ENCODE results near the gene KBTBD3.
"Not testable (repeated sequence)": the region's sequence is repeated elsewhere in the genome, so short reads cannot be mapped to it uniquely, and the experiment has no call there.

KBTBD3 gene

GRCh38 chr11:106061249-106061784 is 15.8 kb downstream of the KBTBD3 start:
- peak; percentile 54 for DNase-seq (ENCODE audit: low spot score)

- DNase-seq (ENCODE audit: low spot score): no peak
These were observed 17.5 kb downstream of the KBTBD3 start for GRCh38 chr11:106059617-106060016.

- not testable (repeated sequence) for DNase-seq (ENCODE audit: low spot score)
These were observed 18.8 kb downstream of the KBTBD3 start for GRCh38 chr11:106058377-106058776.

GRCh38 chr11:106051103-106051502 is 26.0 kb downstream of the KBTBD3 start:
- DNase-seq (ENCODE audit: low spot score): no peak

- DNase-seq (ENCODE audit: low spot score): no peak
These were observed 27.2 kb downstream of the KBTBD3 start for GRCh38 chr11:106049727-106050476.

- no peak for DNase-seq (ENCODE audit: low spot score)
These were observed 29.5 kb downstream of the KBTBD3 start for GRCh38 chr11:106047631-106048030.

GRCh38 chr11:106043540-106043939 is 33.6 kb downstream of the KBTBD3 start:
- DNase-seq (ENCODE audit: low spot score): no peak

- DNase-seq (ENCODE audit: low spot score): no peak
These were observed 44.3 kb downstream of the KBTBD3 start for GRCh38 chr11:106032861-106033260.

- no peak for DNase-seq (ENCODE audit: low spot score)
These were observed 45.2 kb downstream of the KBTBD3 start for GRCh38 chr11:106031936-106032335.

- DNase-seq (ENCODE audit: low spot score): no peak
These were observed 45.8 kb downstream of the KBTBD3 start for GRCh38 chr11:106031202-106031810.

- no peak for DNase-seq (ENCODE audit: low spot score)
These were observed 46.5 kb downstream of the KBTBD3 start for GRCh38 chr11:106030609-106031008.

GRCh38 chr11:106022795-106023275 is 54.3 kb downstream of the KBTBD3 start:
- DNase-seq (ENCODE audit: low spot score): no peak

- peak; percentile 100 for DNase-seq (ENCODE audit: low spot score)
These were observed 55.0 kb downstream of the KBTBD3 start, which contains the start of gene MSANTD4 for GRCh38 chr11:106021967-106022794. Gene MSANTD4, minus strand, starts transcription at chr11:106022240. Its CDS starts 11,323 bp downstream, at chr11:106010917.

GRCh38 chr11:106021181-106021966 is 55.8 kb downstream of the KBTBD3 start:
- peak; percentile 43 for DNase-seq (ENCODE audit: low spot score)

GRCh38 chr11:106017093-106017492 is 60.1 kb downstream of the KBTBD3 start:
- DNase-seq (ENCODE audit: low spot score): no peak

GRCh38 chr11:106015066-106015465 is 62.1 kb downstream of the KBTBD3 start:
- DNase-seq (ENCODE audit: low spot score): no peak

- DNase-seq (ENCODE audit: low spot score): no peak
These were observed 62.5 kb downstream of the KBTBD3 start for GRCh38 chr11:106014620-106015019.

- no peak for DNase-seq (ENCODE audit: low spot score)
These were observed 63.1 kb downstream of the KBTBD3 start for GRCh38 chr11:106014035-106014434.

GRCh38 chr11:106012744-106013143 is 64.4 kb downstream of the KBTBD3 start:
- peak; percentile 50 for DNase-seq (ENCODE audit: low spot score)

- DNase-seq (ENCODE audit: low spot score): no peak
These were observed 65.7 kb downstream of the KBTBD3 start for GRCh38 chr11:106011481-106011880.

GRCh38 chr11:106003094-106003493 is 74.1 kb downstream of the KBTBD3 start:
- not testable (repeated sequence) for DNase-seq (ENCODE audit: low spot score)

All from pons (tissue), 1 donor.